HG02642 (cell line): Measurements from ENCODE around the gene RERE.
A peak's percentile ranks its signal among the peaks of the same experiment; 100 is the strongest.
"Not testable (repeated sequence)": the region's sequence is repeated elsewhere in the genome, so short reads cannot be mapped to it uniquely, and the experiment has no call there.

Experiments used
- ATAC-seq: cut with Tn5 transposase; IDR thresholded peaks from one replicate; pipeline ENCODE4 v1.9.1; 2021; ENCODE audit warnings: mild to moderate bottlenecking; ENCODE audit not compliant: unreplicated experiment, poor library complexity

Gene RERE

DNA sequence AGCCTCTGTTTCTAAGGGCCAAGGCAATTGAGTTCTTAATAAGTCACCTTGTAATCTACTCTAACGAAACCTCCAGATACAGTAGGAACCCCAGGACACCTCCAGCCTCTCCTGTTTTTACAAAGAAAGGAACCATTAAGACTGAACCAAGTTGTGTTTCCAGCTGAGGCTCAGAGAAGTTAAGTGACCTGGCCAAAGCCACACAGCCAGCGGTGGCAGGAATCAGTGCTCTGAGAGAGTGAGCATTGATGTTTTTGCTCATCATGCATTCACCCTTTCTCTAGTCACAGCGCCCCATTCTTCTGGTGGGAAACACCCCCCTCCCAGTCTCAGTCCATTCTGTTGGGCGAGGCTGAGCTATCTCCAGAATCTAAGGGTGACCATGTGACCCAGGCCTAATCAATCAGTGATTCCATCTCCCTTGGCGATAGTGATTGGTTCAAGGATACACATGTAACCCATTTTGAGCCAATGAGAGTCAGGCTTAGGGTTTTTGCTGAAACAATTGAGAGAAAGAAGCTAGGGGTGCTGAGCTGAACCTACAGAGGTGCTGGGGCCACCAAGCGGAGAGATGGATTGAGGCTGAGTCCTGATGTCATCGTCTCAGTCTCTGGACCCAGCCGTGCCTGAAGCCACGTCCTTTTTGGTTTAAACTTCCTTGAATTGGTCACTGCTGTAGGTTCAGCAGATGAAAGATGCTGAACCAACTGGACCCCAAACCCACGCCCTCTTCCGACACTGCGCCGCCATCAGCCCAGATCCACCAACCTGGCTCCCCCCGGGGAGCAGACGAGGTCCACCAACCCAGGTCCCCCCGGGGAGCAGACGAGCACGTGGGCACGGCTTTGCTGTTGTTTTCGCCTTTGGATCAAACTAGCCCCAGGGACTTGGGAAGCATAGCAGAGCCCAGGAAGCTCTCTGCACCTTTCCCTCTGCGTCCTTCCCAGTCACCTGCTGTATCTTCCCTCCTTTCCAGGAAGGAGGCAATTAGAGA is 28.0 kb upstream of the RERE start:
- ATAC-seq, result no peak

DNA sequence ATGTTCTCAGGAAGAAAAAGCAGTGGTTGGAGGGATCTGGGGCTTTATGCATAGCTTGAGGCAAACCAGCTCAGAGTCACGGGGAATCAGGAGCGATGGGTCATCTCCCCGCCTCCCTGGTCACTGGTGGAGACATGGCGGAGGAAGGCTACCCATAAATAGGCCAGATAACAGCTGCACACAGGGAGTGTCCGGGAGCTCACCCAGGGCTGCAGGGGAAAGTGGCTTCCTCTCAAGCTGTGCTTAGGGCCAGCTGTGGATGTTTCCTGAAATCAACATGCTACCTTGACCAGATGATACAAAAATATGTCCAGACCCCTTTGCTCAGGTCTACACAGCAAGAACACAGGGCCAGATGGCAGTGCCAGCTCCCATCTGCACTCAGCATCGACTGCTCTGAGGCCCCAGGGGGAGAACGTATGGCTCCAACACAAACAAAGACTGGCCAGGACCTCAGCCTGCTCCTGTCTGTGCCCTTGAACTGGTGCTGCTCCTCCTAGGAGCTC is 27.1 kb upstream of the RERE start:
- no peak for ATAC-seq

DNA sequence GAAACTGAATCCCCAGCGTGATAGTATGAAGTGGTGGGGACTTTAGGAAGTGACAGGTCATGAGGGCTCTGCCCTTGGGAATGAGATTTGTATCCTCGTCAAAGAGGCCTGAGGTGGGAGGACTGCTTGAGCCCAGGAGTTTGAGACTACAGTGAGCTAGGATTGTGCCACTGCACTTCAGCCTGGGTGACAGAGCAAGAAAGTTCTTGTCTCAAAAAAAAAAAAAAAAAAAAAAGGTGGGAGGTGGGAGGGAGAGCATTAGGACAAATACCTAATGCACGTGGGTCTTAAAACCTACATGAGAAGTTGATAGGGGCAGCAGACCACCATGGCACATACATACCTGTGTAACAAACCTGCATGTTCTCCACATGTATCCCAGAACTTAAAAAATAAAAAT is 24.0 kb upstream of the RERE start:
- no peak for ATAC-seq

DNA sequence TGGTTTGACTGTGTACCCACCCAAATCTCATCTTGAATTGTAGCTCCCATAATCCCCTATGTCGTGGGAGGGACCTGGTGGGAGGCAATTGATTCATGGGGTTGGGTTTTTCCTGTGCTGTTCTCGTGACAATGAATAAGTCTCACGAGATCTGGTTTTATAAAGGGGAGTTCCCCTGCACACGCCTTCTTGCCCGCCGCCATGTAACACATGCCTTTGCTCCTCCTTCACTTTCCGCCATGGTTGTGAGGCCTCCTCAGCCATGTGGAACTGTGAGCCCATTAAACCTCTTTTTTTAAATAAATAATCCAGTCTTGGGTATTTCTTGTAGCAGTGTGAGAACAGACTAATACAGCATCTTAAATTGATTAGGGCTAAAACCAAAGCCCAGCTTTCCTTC is 22.6 kb upstream of the RERE start:
- no peak for ATAC-seq

DNA sequence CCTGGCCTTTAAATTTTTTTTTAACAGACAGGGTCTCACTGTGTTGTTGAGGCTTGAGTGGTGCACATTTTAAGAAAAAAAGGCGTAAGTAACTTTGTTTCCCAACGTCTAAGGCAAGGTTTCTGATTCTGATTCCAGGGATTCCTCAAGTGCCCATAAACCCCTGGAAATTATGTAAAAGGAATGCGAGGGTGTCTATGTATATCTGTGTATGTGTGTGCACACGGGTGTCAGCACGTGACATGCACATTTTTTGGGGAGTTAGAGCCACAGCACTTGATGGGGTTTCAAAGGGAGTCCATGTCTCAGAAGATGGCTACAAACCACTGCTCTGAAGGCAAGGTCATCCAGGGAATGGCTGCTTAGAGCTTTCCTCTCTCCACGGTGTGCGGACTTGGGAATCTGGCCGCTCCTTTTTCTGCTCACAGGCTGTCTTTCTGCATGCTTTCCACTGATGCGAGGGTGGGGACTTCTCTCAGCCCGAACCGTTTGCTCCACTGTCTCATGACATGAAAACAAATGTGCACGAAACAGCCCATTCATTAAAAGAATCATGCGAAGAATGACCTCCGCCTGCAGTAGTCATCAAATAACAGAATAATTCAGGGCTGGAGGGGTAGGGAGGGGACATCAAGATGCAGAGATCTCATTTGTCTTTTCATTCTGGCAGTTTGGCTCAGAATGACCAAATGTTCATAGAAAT is 18.7 kb upstream of the RERE start:
- no peak for ATAC-seq

DNA sequence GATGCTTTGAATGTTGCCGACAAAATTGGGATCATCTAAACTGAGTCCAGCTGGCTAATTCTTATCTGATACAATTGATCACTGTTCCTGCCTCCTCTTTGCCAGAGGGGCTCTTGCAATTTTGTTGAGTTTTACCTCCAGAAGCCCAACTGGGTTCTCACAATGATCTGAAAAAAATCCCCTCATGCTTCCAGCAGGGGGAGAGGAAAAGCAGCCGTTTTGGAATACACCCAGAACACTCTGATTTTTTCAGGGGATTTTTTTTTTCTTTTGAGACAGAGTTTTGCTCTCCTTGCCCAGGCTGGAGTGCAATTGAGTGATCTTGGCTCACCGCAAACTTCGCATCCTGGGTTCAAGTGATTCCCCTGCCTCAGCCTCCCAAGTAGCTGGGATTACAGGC is 13.9 kb upstream of the RERE start:
- no peak for ATAC-seq

DNA sequence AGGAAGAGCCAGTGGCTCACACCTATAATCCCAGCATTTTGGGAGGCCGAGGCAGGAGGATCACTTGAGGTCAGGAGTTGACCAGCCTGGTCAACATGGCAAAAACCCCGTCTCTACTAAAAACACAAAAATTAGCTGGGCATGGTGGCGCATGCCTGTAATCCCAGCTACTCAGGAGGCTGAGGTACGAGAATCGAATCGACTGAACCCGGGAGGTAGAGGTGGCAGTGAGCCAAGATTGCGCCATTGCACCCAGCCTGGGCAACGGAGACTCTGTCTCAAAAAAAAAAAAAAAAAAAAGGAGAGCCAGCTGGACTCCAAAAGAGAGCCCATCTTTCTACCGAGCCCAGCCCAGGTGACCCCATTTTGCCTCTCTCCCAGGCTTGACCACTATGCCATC is 13.3 kb upstream of the RERE start:
- ATAC-seq, result not testable (repeated sequence)

DNA sequence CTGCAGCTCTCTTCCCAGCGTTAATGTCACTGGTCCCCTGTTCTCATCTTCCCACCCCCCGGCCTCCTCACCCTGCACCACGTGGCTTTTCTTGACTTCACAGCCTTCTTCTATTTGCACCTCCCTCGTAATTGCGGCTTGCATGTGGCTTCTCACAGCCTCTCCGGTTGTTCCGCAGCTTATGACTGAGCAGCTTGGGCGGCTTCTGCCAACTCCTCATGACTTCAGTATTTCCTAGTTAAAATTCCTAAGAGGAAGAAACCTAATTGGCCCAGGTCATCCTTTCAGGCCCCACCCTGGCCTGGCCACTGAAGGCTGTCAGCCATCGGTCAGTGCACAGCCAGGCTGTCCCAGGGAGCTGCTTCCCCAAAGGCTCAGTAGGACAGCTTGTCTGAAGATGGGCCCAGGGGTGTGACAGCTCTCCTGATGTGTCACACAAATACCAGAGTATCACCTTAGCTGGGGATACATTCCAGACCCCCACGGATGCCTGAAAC is 8.6 kb upstream of the RERE start:
- ATAC-seq, result no peak

DNA sequence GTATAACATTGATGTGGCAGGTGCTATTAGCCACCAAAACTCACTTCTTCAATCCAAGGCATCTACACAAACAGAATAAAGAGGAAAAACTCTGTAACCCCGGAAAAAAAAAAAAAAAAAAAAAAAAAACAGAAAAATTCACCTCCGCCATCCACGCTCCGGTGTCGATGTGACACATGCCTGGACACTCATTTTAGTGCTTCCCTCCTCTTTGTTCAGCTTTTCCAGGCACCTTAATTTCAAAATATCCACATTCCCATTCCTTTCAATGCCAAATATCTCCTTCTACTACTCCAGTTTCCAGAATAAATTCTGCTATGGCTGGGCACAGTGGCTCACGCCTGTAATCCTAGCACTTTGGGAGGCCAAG is 5.8 kb upstream of the RERE start:
- no peak for ATAC-seq

DNA sequence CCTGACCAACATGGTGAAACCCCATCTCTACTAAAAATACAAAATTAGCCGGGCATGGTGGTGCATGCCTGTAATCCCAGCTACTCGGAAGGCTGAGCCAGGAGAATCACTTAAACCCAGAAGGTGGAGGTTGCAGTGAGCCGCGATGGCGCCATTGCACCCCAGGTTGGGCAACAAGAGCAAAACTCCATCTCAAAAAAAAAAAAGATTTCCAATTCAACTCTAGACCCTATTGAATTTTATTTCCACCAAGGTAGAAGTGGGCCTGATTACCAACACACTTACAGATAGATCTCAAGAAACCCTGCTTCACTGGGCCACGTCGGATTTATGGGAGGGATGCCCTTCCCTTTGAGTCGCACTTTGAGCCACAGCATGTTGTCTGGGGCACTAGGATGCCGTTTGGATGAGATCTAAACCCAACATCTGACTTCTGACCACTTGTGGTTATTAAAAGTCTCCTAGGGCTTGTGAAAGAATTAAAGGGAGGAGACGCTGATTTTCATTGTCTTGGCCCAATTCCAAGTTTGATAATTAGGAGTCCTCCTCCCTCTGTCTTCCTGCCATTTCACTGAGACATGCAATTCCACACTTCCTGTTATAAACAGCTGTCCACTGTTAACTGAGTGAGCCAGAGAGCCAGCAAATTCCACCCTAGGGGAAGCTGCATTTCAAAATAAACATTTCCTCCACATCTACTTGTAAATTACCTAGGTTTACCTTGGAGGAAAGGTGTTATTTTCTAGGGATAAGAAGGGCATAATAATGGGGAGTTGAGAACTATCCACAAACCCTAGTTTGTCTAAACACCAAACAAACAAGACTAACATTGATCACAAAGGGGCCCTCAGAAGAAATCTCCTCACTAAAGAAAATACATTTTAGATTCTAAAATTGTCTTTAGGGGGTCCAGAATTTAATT is 5.2 kb upstream of the RERE start:
- no peak for ATAC-seq

DNA sequence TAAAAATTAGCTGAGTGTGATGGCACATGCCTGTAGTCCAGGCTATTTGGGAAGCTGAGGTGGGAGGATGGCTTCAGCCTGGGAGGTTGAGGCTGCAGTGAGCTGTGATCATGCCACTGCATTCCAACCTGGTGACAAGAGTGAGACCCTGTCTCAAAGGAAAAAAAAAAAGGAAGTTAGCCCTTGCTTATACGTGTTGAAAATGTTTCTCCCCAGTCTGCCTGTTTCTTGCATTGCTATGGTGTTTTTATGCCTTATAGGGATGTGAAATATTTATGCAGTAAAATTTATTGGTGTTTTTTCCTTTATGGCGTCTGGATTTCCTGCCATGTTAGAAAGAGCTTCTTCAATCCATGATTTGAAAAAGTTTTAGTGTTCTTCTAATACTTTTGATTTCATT is 3.6 kb upstream of the RERE start:
- no peak for ATAC-seq

DNA sequence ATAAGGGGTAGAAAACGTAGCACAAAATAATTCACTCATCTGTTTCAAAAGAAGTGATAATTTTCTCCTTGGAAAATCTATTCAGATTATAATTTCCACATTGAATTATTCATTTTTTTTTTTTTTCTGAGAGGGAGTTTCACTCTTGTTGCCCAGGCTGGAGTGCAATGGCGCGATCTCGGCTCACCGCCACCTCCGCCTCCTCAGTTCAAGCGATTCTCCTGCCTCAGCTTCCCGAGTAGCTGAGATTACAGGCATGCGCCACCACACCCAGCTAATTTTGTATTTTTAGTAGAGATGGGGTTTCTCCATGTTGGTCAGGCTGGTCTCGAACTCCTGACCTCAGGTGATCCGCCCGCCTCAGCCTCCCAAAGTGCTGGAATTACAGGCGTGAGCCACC is 1.3 kb upstream of the RERE start:
- not testable (repeated sequence) for ATAC-seq

DNA sequence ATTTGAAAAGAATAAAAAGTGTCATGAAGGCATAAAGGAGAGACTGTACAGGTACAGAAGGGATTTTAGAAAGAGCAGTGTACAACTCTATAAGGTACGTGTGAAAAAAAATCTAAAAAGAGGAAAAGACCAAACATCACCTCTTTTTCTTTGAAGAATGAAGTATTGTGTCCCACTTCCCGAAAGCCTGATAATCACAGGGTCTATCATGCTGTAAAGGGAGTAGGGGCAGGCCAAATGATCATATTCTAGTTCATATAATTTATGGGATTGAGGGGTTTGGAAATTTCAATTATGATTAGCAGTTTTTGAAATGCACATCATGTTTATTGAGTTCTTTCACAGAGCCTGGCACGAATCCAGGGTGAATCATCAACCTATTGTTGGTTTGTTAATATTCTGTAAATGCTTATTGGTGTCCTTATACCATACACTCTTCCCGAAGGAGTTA is 910 bp upstream of the RERE start:
- ATAC-seq, result no peak

DNA sequence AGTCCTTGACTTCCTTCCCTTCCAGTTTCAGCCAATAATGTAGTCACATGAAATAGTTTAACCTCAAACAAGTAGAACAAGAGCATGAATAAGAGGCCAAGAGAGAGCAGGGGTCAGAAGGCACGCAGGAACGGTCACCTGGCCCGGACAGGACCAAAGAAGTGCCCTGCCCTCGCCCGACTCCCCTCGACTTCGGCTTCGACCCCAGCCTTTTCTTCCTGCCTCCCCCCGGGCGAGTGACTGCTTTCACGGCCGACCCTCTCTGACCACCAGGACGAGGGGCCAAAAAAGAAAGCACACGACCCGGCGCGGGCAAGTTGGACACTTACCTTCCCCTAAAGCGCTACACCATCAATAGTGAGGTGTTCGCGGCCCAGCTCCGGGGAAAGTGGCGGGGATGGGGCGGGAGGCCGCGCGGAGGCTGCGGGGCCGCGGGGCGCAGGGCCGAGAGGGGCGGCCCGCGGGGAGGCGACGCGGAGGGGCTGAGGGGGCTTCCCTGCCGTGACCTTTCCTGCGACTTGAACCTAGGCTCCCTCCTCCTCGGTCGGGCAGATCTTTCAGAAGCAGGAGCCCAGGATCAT is 519 bp downstream of the RERE start:
- peak; percentile 31 for ATAC-seq

DNA sequence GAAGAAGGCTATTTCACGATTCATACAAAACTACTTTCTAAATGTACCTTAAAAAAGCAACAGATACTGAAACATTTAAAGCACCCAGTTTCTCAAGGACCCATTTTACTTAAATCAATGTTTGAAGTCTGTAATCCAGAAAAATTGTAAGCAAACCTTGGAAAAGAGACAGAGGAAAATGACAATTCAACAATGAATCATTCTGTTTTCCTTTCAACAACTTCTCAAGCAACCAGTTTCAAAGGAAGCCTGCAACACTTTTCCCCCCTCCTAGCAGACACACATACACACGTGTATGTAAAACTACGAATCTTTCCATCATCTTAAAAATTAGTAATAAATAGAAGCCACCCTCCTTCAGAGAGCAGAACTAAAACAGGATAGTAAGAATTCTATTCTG is 1.2 kb downstream of the RERE start:
- no peak for ATAC-seq

DNA sequence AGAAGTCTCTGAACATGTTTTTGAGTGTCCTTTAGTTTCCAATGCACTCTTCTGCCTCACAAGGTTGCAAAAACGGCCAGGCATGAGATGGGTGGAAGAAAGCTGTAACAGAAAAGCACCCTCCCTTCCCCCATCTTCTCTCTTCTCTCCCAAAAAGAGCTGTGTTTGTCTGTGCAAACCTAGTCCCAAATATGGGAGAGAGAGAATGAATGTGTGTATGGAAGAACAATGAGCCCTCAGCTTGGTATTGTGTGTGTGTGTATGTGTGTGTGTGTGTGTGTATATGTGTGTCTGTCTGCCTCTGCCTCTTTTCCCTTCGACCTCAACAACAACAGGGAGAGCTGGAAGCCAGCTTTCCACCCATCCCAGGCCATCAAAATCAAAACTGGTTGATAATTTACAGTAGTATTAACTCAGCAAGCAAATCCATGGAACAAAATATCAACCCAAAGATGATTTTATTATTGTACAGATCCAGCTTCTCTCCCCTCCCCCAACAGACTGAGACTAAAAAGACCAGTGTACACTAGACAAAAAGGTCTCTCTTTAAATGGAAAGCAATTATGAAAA is 1.8 kb downstream of the RERE start:
- ATAC-seq, result no peak

DNA sequence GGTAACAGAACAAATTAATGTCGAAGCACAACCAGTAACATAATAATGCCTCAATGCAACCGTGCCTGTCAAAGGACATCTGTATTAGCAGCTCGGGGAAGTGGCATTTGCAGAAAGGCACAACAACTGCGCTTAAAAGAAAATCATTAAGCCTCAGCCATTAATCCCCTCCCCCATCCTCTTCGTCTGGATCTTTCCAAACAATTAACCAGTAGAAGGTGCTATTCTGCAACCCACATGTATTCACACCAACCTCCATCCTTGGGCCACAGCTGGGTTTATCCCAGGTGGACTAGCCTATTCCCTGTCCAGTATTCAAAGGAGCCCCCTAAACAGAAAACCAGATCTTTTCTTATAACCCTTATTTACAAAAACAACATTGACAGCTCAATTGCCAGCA is 2.6 kb downstream of the RERE start:
- no peak for ATAC-seq

DNA sequence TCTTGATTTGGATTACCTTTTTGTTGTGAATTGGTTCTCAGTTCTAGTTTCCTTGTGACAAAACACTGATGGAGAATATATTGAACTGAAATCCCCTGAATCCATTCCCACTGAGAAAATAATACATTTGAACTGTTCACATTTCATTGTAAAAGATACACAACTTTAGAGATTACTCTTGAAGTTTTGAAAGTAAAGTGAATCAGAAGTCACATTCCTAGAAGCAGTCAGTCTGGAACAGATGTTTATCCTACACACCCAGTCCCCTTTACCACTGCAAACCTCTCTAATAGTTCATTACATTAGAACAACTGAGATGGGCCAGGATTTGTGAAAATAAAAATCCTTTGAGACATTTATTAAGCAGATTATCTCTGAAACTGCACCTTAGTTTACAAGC is 3.4 kb downstream of the RERE start:
- no peak for ATAC-seq

DNA sequence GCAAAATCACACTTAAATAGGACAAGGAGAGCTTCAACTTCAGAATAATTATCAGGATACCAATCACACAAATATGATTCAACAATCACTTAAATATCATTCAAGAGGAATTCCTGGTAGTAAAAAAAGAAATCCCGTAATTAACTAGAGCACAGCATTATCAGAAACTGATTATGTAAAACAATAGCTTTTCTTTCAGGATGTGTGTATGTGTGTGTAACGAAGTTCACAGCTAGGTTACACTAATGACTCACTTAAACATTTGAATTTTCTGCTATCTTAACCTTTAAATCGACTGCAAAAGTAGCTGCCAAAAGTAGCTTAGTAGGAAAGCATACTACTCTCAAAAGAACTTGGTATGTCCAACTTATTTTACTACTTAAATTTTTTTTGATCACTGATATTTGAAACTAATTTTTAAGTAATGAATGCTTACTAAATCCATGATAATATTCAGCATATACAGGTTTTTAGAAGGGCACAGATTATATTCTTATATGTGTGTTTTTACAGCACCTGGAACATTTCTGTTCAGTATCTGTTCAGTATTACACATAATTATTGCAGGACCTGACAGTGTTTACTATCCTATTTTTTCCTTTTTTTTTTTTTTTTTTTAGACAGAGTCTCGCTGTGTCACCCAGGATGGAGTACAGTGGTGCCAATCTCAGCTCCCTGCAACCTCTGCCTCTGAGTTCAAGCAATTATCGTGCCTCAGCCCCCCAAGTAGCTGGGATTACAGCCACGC is 4.2 kb downstream of the RERE start:
- no peak for ATAC-seq
